GM23338 (cell line): Measurements from ENCODE around the gene IMPG2. TPM values are rescaled to one million over a fixed set of nuclear protein-coding genes. Genes with fewer than 3 reads are reported as not detected.

Experiments used
- ATAC-seq: fragments of 200-7000 bp; cut with Tn5 transposase; 3 replicates; pipeline ENCODE4 v1.9.1; 2020
- DNase-seq: peaks from one replicate; pipeline ENCODE4 v3.0.0-alpha.2; 2015; ENCODE audit warnings: low spot score
- H2AFZ ChIP-seq: fragments of 200-600 bp; sonication (generic); 2 replicates; pipeline ENCODE4 v1.8.0; 2016; ENCODE audit warnings: antibody characterized with exemption, mild to moderate bottlenecking, moderate library complexity
- H3F3A ChIP-seq: fragments of 200-600 bp; sonication (generic); replicated peaks from 2 replicates; pipeline ENCODE4 v1.8.0; 2017; ENCODE audit warnings: antibody characterized with exemption, mixed run types, low read depth
- H3K27ac ChIP-seq: fragments of 200-600 bp; sonication (generic); 2 replicates; pipeline ENCODE4 v1.6.1; 2016; ENCODE audit warnings: low read depth
- H3K27me3 ChIP-seq: fragments of 200-600 bp; sonication (generic); 2 replicates; pipeline ENCODE4 v1.8.0; 2016; ENCODE audit warnings: mild to moderate bottlenecking, mixed run types, moderate library complexity; ENCODE audit not compliant: insufficient read depth
- H3K36me3 ChIP-seq: fragments of 200-600 bp; sonication (generic); 2 replicates; pipeline ENCODE4 v1.8.0; 2016; ENCODE audit warnings: mild to moderate bottlenecking; ENCODE audit not compliant: insufficient read depth
- H3K4me1 ChIP-seq: fragments of 200-600 bp; sonication (generic); 2 replicates; pipeline ENCODE4 v1.8.0; 2016; ENCODE audit warnings: mild to moderate bottlenecking, moderate library complexity; ENCODE audit not compliant: insufficient read depth
- H3K4me2 ChIP-seq: fragments of 200-600 bp; sonication (generic); 2 replicates; pipeline ENCODE4 v1.7.1; 2017; ENCODE audit warnings: mixed run types
- H3K4me3 ChIP-seq: fragments of 200-600 bp; sonication (generic); 2 replicates; pipeline ENCODE4 v1.6.1; 2016; ENCODE audit warnings: mixed run types
- H3K79me2 ChIP-seq: fragments of 200-600 bp; sonication (generic); replicated peaks from 2 replicates; pipeline ENCODE4 v1.8.0; 2017; ENCODE audit warnings: mild to moderate bottlenecking; ENCODE audit not compliant: insufficient read depth
- H3K9me2 ChIP-seq: fragments of 200-600 bp; sonication (generic); 2 replicates; pipeline ENCODE4 v1.8.0; 2017; ENCODE audit not compliant: insufficient read depth
- H4K20me1 ChIP-seq: fragments of 200-600 bp; sonication (generic); replicated peaks from 2 replicates; pipeline ENCODE4 v1.8.0; 2017; ENCODE audit warnings: mild to moderate bottlenecking; ENCODE audit not compliant: insufficient read depth
- H3K27ac Mint-ChIP-seq: 2 replicates; pipeline ENCODE4 v1.8.0; 2020; ENCODE audit warnings: inconsistent platforms, mild to moderate bottlenecking, moderate library complexity, mixed read lengths
- H3K27me3 Mint-ChIP-seq: 3 replicates; pipeline ENCODE4 v1.8.0; 2022; ENCODE audit warnings: low read depth, mild to moderate bottlenecking, moderate library complexity, mixed read lengths, inconsistent platforms; ENCODE audit not compliant: insufficient read depth, poor library complexity
- H3K36me3 Mint-ChIP-seq: 3 replicates; pipeline ENCODE4 v1.8.0; 2021; ENCODE audit warnings: low read depth, mild to moderate bottlenecking, inconsistent platforms, moderate library complexity, mixed read lengths
- H3K4me1 Mint-ChIP-seq: 3 replicates; pipeline ENCODE4 v1.8.0; 2020; ENCODE audit warnings: mild to moderate bottlenecking, inconsistent platforms, mixed read lengths
- H3K4me3 Mint-ChIP-seq: 3 replicates; pipeline ENCODE4 v1.8.0; 2021; ENCODE audit warnings: moderate library complexity, mild to moderate bottlenecking, inconsistent platforms, mixed read lengths
- H3K9me3 Mint-ChIP-seq: 3 replicates; pipeline ENCODE4 v1.8.0; 2020; ENCODE audit warnings: moderate library complexity, mild to moderate bottlenecking, inconsistent platforms, mixed read lengths
- CREB1 ChIP-seq: fragments of 250-450 bp; sonication (Bioruptor Pico); IDR thresholded peaks from 2 replicates; pipeline ENCODE4 v1.5.0; 2020; ENCODE audit warnings: low read depth, mild to moderate bottlenecking, moderate library complexity
- CTCF ChIP-seq, 2 experiments: fragments of 200-600 bp in 1 of 2; sonication (generic) in 1 of 2; conservative IDR thresholded peaks; 2 replicates each; pipeline versions ENCODE4 v1.5.1 to v1.6.1; 2016 to 2017; ENCODE audit warnings: antibody characterized with exemption in 2 of 2, low read depth in 2 of 2, mild to moderate bottlenecking in 2 of 2, moderate library complexity in 1 of 2
- ETS1 ChIP-seq: IDR thresholded peaks from 2 replicates; pipeline ENCODE4 v1.6.1; 2016; ENCODE audit warnings: antibody characterized with exemption
- EZH2 ChIP-seq: fragments of 200-600 bp; sonication (generic); IDR thresholded peaks from one replicate; pipeline ENCODE4 v1.8.0; 2017; ENCODE audit warnings: antibody characterized with exemption, mild to moderate bottlenecking, low read depth; ENCODE audit not compliant: unreplicated experiment
- EZH2phosphoT487 ChIP-seq: fragments of 200-600 bp; sonication (generic); IDR thresholded peaks from one replicate; pipeline ENCODE4 v1.8.1; 2018; ENCODE audit warnings: antibody characterized with exemption; ENCODE audit not compliant: unreplicated experiment
- JUNB ChIP-seq: IDR thresholded peaks from one replicate; pipeline ENCODE4 v1.6.1; 2016; ENCODE audit warnings: antibody characterized with exemption; ENCODE audit not compliant: unreplicated experiment
- NANOG ChIP-seq: IDR thresholded peaks from 2 replicates; pipeline ENCODE4 v1.6.1; 2016; ENCODE audit warnings: antibody characterized with exemption, borderline replicate concordance
- POLR2AphosphoS5 ChIP-seq: IDR thresholded peaks from 2 replicates; pipeline ENCODE4 v1.6.1; 2016; ENCODE audit warnings: antibody characterized with exemption, low read depth
- REST ChIP-seq: IDR thresholded peaks from one replicate; pipeline ENCODE4 v1.6.1; 2018; ENCODE audit warnings: antibody characterized with exemption; ENCODE audit not compliant: unreplicated experiment
- STAT1 ChIP-seq: IDR thresholded peaks from one replicate; pipeline ENCODE4 v1.6.1; 2016; ENCODE audit warnings: antibody characterized with exemption; ENCODE audit not compliant: unreplicated experiment
- ZNF114 ChIP-seq: fragments of 250-450 bp; sonication (Bioruptor Pico); IDR thresholded peaks from 2 replicates; pipeline ENCODE4 v1.5.0; 2020; ENCODE audit warnings: mild to moderate bottlenecking, moderate library complexity
- ZNF331 ChIP-seq: fragments of 250-450 bp; sonication (Bioruptor Pico); IDR thresholded peaks from 2 replicates; pipeline ENCODE4 v1.5.0; 2020; ENCODE audit warnings: low read depth, mild to moderate bottlenecking, moderate library complexity
- ZNF462 ChIP-seq: fragments of 250-450 bp; sonication (Bioruptor Pico); IDR thresholded peaks from 2 replicates; pipeline ENCODE4 v1.5.0; 2020; ENCODE audit warnings: mild to moderate bottlenecking, moderate library complexity
- polyA plus RNA-seq: library from polyadenylated mRNA; unstranded; fragments of >200 nt; fragmentation: Nextera tagmentation; extraction: Ambion mirVana; gene quantifications from 2 replicates; pipeline ENCODE4 v1.2.1, GENCODE V29; 2016
- total RNA-seq: library from RNA; depleted of rRNA; stranded (reverse); fragments of >200 nt; shearing (Covaris generic); gene quantifications from 2 replicates; pipeline ENCODE4 v1.2.3, GENCODE V29; 2014

Gene IMPG2
- total and polyA plus RNA-seq, 2 experiments from 2014 or later: not detected

GRCh38 chr3:101204246-101204645 is 116.1 kb downstream of the IMPG2 start:
- no peak for ATAC-seq
- no peak for DNase-seq
- Mint-ChIP-seq H3K4me1 (peaks cover 3% of the 10 kb centered on the region; the same call in 1 of the 3 replicates), H3K4me3 (no peak overlapping the region), H3K36me3 (no peaks in the 10 kb centered on the region), H3K9me3 (no peaks in the 10 kb centered on the region), H3K27me3 (peaks cover 5% of the 10 kb centered on the region), H3K27ac (no peak overlapping the region)
- Histone ChIP-seq H3K4me1 (no peaks in the 10 kb centered on the region), H3K79me2 (no peaks in the 10 kb centered on the region), H3K4me3 (no peak overlapping the region), H3K27ac (no peak overlapping the region), H3K27me3 (no peaks in the 10 kb centered on the region), H3K9me2 (no peaks in the 10 kb centered on the region), H3F3A (no peaks in the 10 kb centered on the region), H2AFZ (no peak overlapping the region), H3K36me3 (no peaks in the 10 kb centered on the region), H3K4me2 (no peak overlapping the region), H4K20me1 (no peaks in the 10 kb centered on the region)
- TF ChIP-seq STAT1: no peak
- no peak for TF ChIP-seq EZH2phosphoT487
- no peak for TF ChIP-seq ZNF114 (CRISPR knock-in tag)
- no peak for TF ChIP-seq ZNF331 (CRISPR knock-in tag)
- no peak for TF ChIP-seq CTCF (conservative IDR thresholded peaks at IDR 0.05; ENCODE audit: low read depth in 2 of 2)
- TF ChIP-seq CREB1: no peak
- no peak for TF ChIP-seq POLR2AphosphoS5
- no peak for TF ChIP-seq ETS1
- TF ChIP-seq EZH2: no peak
- no peak for TF ChIP-seq REST
- no peak for TF ChIP-seq ZNF462 (CRISPR knock-in tag)
- no peak for TF ChIP-seq NANOG
- no peak for TF ChIP-seq JUNB
